Measurements from ENCODE around the gene MDC1. TPM values are rescaled to one million over a fixed set of nuclear protein-coding genes. Genes with fewer than 3 reads are reported as not detected.
A peak's percentile ranks its signal among the peaks of the same experiment; 100 is the strongest.

MDC1 gene
- total and polyA plus RNA-seq, 2 of the 13 experiments (the other 11 are each of a cell fraction or from before 2014, with no cell fraction given), result 8.4 to 14.0 TPM

DNA sequence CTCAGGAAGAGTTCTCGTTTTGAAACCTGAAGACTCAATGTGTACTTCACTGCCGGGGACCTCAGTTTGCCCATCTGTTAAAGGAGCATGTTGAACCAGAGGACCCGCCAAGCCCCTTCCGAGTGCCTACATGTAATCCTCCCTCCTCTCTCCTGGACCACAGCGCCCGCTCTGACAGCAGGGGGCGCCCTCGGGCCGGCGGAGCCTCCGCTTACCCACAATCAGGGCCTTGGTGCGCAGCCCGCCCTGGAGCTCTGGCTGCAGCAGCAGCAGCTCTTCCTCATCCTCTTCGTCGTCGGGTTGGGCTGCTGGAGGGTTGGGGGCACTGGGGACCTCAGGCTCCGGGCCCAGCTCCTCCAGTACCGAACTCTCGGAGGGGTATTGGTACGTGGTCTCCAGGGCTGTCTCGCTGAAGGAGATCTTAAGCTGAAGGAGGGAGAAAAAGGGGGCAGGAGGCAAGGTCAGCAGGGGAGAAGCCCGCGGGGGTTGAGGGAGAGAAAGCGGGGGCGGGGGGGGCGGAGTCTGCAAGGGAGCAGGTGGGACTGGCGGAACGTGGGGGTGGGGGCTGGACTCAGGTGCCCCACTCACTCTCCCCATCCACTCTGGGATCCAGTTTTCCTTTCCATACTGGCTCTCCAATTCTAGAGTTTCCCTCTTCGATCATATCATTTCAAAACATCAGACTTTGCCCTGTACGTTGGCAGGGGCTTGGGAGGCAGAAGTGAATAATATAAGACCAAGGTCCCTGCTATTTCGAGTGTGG, 37.9 kb downstream of the MDC1 start (continued):
- TF ChIP-seq, protein P1, sequence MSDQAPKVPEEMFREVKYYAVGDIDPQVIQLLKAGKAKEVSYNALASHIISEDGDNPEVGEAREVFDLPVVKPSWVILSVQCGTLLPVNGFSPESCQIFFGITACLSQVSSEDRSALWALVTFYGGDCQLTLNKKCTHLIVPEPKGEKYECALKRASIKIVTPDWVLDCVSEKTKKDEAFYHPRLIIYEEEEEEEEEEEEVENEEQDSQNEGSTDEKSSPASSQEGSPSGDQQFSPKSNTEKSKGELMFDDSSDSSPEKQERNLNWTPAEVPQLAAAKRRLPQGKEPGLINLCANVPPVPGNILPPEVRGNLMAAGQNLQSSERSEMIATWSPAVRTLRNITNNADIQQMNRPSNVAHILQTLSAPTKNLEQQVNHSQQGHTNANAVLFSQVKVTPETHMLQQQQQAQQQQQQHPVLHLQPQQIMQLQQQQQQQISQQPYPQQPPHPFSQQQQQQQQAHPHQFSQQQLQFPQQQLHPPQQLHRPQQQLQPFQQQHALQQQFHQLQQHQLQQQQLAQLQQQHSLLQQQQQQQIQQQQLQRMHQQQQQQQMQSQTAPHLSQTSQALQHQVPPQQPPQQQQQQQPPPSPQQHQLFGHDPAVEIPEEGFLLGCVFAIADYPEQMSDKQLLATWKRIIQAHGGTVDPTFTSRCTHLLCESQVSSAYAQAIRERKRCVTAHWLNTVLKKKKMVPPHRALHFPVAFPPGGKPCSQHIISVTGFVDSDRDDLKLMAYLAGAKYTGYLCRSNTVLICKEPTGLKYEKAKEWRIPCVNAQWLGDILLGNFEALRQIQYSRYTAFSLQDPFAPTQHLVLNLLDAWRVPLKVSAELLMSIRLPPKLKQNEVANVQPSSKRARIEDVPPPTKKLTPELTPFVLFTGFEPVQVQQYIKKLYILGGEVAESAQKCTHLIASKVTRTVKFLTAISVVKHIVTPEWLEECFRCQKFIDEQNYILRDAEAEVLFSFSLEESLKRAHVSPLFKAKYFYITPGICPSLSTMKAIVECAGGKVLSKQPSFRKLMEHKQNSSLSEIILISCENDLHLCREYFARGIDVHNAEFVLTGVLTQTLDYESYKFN (CRISPR knock-in tag; conservative IDR thresholded peaks at IDR 0.05), result peak; percentile 44
- TF ChIP-seq, protein P2, sequence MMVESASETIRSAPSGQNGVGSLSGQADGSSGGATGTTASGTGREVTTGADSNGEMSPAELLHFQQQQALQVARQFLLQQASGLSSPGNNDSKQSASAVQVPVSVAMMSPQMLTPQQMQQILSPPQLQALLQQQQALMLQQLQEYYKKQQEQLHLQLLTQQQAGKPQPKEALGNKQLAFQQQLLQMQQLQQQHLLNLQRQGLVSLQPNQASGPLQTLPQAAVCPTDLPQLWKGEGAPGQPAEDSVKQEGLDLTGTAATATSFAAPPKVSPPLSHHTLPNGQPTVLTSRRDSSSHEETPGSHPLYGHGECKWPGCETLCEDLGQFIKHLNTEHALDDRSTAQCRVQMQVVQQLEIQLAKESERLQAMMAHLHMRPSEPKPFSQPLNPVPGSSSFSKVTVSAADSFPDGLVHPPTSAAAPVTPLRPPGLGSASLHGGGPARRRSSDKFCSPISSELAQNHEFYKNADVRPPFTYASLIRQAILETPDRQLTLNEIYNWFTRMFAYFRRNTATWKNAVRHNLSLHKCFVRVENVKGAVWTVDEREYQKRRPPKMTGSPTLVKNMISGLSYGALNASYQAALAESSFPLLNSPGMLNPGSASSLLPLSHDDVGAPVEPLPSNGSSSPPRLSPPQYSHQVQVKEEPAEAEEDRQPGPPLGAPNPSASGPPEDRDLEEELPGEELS (CRISPR knock-in tag; IDR thresholded peaks at IDR 0.05), result 0 out of 2 replicates have a peak, but pooled peaks have one; percentile 24
- TF ChIP-seq, protein P3, sequence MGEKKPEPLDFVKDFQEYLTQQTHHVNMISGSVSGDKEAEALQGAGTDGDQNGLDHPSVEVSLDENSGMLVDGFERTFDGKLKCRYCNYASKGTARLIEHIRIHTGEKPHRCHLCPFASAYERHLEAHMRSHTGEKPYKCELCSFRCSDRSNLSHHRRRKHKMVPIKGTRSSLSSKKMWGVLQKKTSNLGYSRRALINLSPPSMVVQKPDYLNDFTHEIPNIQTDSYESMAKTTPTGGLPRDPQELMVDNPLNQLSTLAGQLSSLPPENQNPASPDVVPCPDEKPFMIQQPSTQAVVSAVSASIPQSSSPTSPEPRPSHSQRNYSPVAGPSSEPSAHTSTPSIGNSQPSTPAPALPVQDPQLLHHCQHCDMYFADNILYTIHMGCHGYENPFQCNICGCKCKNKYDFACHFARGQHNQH (CRISPR knock-in tag; IDR thresholded peaks at IDR 0.05), result peak; percentile 88; the same call in 1 of the 2 replicates
- TF ChIP-seq, protein P4, sequence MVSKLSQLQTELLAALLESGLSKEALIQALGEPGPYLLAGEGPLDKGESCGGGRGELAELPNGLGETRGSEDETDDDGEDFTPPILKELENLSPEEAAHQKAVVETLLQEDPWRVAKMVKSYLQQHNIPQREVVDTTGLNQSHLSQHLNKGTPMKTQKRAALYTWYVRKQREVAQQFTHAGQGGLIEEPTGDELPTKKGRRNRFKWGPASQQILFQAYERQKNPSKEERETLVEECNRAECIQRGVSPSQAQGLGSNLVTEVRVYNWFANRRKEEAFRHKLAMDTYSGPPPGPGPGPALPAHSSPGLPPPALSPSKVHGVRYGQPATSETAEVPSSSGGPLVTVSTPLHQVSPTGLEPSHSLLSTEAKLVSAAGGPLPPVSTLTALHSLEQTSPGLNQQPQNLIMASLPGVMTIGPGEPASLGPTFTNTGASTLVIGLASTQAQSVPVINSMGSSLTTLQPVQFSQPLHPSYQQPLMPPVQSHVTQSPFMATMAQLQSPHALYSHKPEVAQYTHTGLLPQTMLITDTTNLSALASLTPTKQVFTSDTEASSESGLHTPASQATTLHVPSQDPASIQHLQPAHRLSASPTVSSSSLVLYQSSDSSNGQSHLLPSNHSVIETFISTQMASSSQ (IDR thresholded peaks at IDR 0.05; ENCODE audit: low read depth), result no peak
- TF ChIP-seq, protein P4 (CRISPR knock-in tag; IDR thresholded peaks at IDR 0.05; ENCODE audit: borderline replicate concordance), result 0 out of 2 replicates have a peak, but pooled peaks have one; percentile 13
- TF ChIP-seq, protein P5, sequence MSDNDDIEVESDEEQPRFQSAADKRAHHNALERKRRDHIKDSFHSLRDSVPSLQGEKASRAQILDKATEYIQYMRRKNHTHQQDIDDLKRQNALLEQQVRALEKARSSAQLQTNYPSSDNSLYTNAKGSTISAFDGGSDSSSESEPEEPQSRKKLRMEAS (IDR thresholded peaks at IDR 0.05), result peak; percentile 27
- TF ChIP-seq HNRNPLL (IDR thresholded peaks at IDR 0.05; ENCODE audit: low read depth, low read length, poor library complexity, severe bottlenecking), result peak; percentile 77
- TF ChIP-seq NR2F6 (IDR thresholded peaks at IDR 0.05), result no peak
- TF ChIP-seq NR2F6 (CRISPR knock-in tag; IDR thresholded peaks at IDR 0.05), result peak; percentile 55; the same call in 1 of the 2 replicates
- TF ChIP-seq, protein P6, sequence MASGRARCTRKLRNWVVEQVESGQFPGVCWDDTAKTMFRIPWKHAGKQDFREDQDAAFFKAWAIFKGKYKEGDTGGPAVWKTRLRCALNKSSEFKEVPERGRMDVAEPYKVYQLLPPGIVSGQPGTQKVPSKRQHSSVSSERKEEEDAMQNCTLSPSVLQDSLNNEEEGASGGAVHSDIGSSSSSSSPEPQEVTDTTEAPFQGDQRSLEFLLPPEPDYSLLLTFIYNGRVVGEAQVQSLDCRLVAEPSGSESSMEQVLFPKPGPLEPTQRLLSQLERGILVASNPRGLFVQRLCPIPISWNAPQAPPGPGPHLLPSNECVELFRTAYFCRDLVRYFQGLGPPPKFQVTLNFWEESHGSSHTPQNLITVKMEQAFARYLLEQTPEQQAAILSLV (CRISPR knock-in tag; IDR thresholded peaks at IDR 0.05; ENCODE audit: borderline replicate concordance), result peak; percentile 59; the same call in 1 of the 2 replicates
- no peak for TF ChIP-seq EZH2 (conservative IDR thresholded peaks at IDR 0.05; ENCODE audit: low read depth, low read length)
- TF ChIP-seq ZNF354B (CRISPR knock-in tag; IDR thresholded peaks at IDR 0.05), result peak; percentile 89; the same call in 1 of the 2 replicates
- TF ChIP-seq ZNF33B (CRISPR knock-in tag; IDR thresholded peaks at IDR 0.05), result no peak
- TF ChIP-seq ZFP90 (CRISPR knock-in tag; IDR thresholded peaks at IDR 0.05; ENCODE audit: borderline replicate concordance), result peak; percentile 40; the same call in 1 of the 2 replicates
- peak; percentile 59; the same call in 1 of the 2 replicates for TF ChIP-seq ZNF143 (CRISPR knock-in tag; IDR thresholded peaks at IDR 0.05)

Data from HepG2 (cell line).